HUES6 (cell line): ENCODE measurements around the gene UBXN1.
A peak's percentile ranks its signal among the peaks of the same experiment; 100 is the strongest.
"Not testable (repeated sequence)": the region's sequence is repeated elsewhere in the genome, so short reads cannot be mapped to it uniquely, and the experiment has no call there.

Source experiments
- H3K27ac ChIP-seq: 2 replicates; pipeline ENCODE4 v1.7.0; 2013; ENCODE audit warnings: low read depth, mild to moderate bottlenecking, low read length, inconsistent platforms
- H3K27me3 ChIP-seq: 2 replicates; pipeline ENCODE4 v1.6.1; 2013; ENCODE audit warnings: low read length; ENCODE audit not compliant: control insufficient read depth, insufficient read depth
- H3K36me3 ChIP-seq: 2 replicates; pipeline ENCODE4 v1.6.1; 2013; ENCODE audit warnings: low read length; ENCODE audit not compliant: control insufficient read depth, insufficient read depth
- H3K4me1 ChIP-seq: 2 replicates; pipeline ENCODE4 v1.6.1; 2013; ENCODE audit warnings: low read length; ENCODE audit not compliant: control insufficient read depth, insufficient read depth
- H3K4me3 ChIP-seq: 2 replicates; pipeline ENCODE4 v1.5.1; 2013; ENCODE audit warnings: low read depth, low read length
- H3K9ac ChIP-seq: one replicate; pipeline ENCODE4 v1.6.1; 2013; ENCODE audit warnings: mild to moderate bottlenecking, low read length
- H3K9me3 ChIP-seq: 2 replicates; pipeline ENCODE4 v1.6.1; 2013; ENCODE audit warnings: low read depth, low read length; ENCODE audit not compliant: control insufficient read depth, insufficient read depth

UBXN1 gene

GRCh38 chr11:62708392-62708791, 29.5 kb upstream of the UBXN1 start:
- H3K9ac ChIP-seq, result peak overlapping the region; percentile 86
- H3K27ac ChIP-seq, result no peak overlapping the region
- H3K36me3 ChIP-seq, result peaks cover 33% of the 10 kb centered on the region
- peak overlapping the region; percentile 85 for H3K4me3 ChIP-seq
- no peaks in the 10 kb centered on the region for H3K27me3 ChIP-seq
- no peaks in the 10 kb centered on the region for H3K9me3 ChIP-seq
- H3K4me1 ChIP-seq, result peaks cover 22% of the 10 kb centered on the region

- H3K9ac ChIP-seq, result peak within 1 kb of the TSS; percentile 83
- H3K36me3 ChIP-seq, result peaks cover 26% of the 10 kb centered on the region
- peaks cover 22% of the 10 kb centered on the region for H3K4me1 ChIP-seq
These were observed 28.5 kb upstream of the UBXN1 start, which contains the start of the genes BSCL2 and GNG3 for GRCh38 chr11:62707277-62707861. Gene BSCL2 (minus strand): TSS chr11:62707424. CDS start chr11:62707195, 229 bp downstream. Gene GNG3 (plus strand): TSS chr11:62707676. CDS start chr11:62708296, 620 bp downstream.

GRCh38 chr11:62706850-62707247, 28.0 kb upstream of the UBXN1 start:
- Histone ChIP-seq H3K27ac (peak overlapping the region; percentile 29; the same call in 1 of the 2 replicates), H3K9ac (peak overlapping the region; percentile 83), H3K36me3 (peaks cover 26% of the 10 kb centered on the region), H3K4me3 (peak overlapping the region; percentile 88), H3K9me3 (no peaks in the 10 kb centered on the region), H3K27me3 (no peaks in the 10 kb centered on the region), H3K4me1 (peaks cover 22% of the 10 kb centered on the region)

More at GRCh38 chr11:62707277-62707861, 28.5 kb upstream of the UBXN1 start, which contains the start of the genes BSCL2 and GNG3:
- Histone ChIP-seq H3K4me3 (peak within 1 kb of the TSS; percentile 88), H3K27me3 (no peaks in the 10 kb centered on the region), H3K9me3 (no peaks in the 10 kb centered on the region), H3K27ac (peak within 1 kb of the TSS; percentile 29; the same call in 1 of the 2 replicates)

- H3K36me3 ChIP-seq, result peaks cover 27% of the 10 kb centered on the region
- H3K4me1 ChIP-seq, result peaks cover 22% of the 10 kb centered on the region
- H3K4me3 ChIP-seq, result peak overlapping the region; percentile 88
- peak overlapping the region; percentile 83 for H3K9ac ChIP-seq
- no peaks in the 10 kb centered on the region for H3K27me3 ChIP-seq
- H3K9me3 ChIP-seq, result no peaks in the 10 kb centered on the region
- H3K27ac ChIP-seq, result peak overlapping the region; percentile 62
These were observed 27.3 kb upstream of the UBXN1 start for GRCh38 chr11:62705880-62706849.

GRCh38 chr11:62705413-62705812, 26.5 kb upstream of the UBXN1 start:
- H3K4me3 ChIP-seq, result peak overlapping the region; percentile 88
- peak overlapping the region; percentile 76 for H3K9ac ChIP-seq
- H3K9me3 ChIP-seq, result no peaks in the 10 kb centered on the region
- no peak overlapping the region for H3K27ac ChIP-seq
- peaks cover 29% of the 10 kb centered on the region for H3K36me3 ChIP-seq
- peaks cover 20% of the 10 kb centered on the region for H3K4me1 ChIP-seq
- H3K27me3 ChIP-seq, result no peaks in the 10 kb centered on the region

GRCh38 chr11:62703921-62704320, 25.0 kb upstream of the UBXN1 start:
- peaks cover 29% of the 10 kb centered on the region for H3K36me3 ChIP-seq

GRCh38 chr11:62702246-62702645, 23.4 kb upstream of the UBXN1 start:
- H3K4me3 ChIP-seq, result no peak overlapping the region
- peaks cover 29% of the 10 kb centered on the region for H3K36me3 ChIP-seq
- H3K4me1 ChIP-seq, result peaks cover 6% of the 10 kb centered on the region; the same call in 1 of the 2 replicates
- no peaks in the 10 kb centered on the region for H3K27me3 ChIP-seq
- no peaks in the 10 kb centered on the region for H3K9me3 ChIP-seq
- no peak overlapping the region for H3K27ac ChIP-seq
- no peak overlapping the region for H3K9ac ChIP-seq

More at GRCh38 chr11:62703921-62704320, 25.0 kb upstream of the UBXN1 start:
- H3K27ac ChIP-seq, H3K9me3 ChIP-seq, H3K4me3 ChIP-seq, H3K27me3 ChIP-seq, H3K9ac ChIP-seq: not testable (repeated sequence)
- H3K4me1 ChIP-seq, result peaks cover 15% of the 10 kb centered on the region

- Histone ChIP-seq H3K4me1 (peaks cover 4% of the 10 kb centered on the region; the same call in 1 of the 2 replicates), H3K4me3 (no peak overlapping the region), H3K36me3 (peaks cover 49% of the 10 kb centered on the region), H3K9ac (no peak overlapping the region), H3K9me3 (no peaks in the 10 kb centered on the region), H3K27ac (no peak overlapping the region), H3K27me3 (no peaks in the 10 kb centered on the region)
These were observed 15.7 kb upstream of the UBXN1 start for GRCh38 chr11:62694455-62695167.

- H3K9me3 ChIP-seq, H3K4me3 ChIP-seq, H3K9ac ChIP-seq, H3K27ac ChIP-seq, H3K27me3 ChIP-seq, H3K4me1 ChIP-seq: not testable (repeated sequence)
- H3K36me3 ChIP-seq, result peaks cover 50% of the 10 kb centered on the region
These were observed 14.8 kb upstream of the UBXN1 start for GRCh38 chr11:62693624-62694023.

- Histone ChIP-seq H3K4me3 (no peak within 1 kb of the TSS), H3K27ac (no peak within 1 kb of the TSS), H3K9ac (no peak within 1 kb of the TSS), H3K27me3 (no peaks in the 10 kb centered on the region), H3K4me1 (peaks cover 8% of the 10 kb centered on the region; the same call in 1 of the 2 replicates), H3K36me3 (peaks cover 47% of the 10 kb centered on the region), H3K9me3 (no peaks in the 10 kb centered on the region)
These were observed 10.7 kb upstream of the UBXN1 start, which contains the start of gene LRRN4CL for GRCh38 chr11:62689421-62690183. Gene LRRN4CL (minus strand): TSS chr11:62689530. CDS start chr11:62688508, 1,022 bp downstream.
